Astrocyte of the cerebellum (primary cell): Measurements from ENCODE around the gene LAMA2.

Experiments used
- DNase-seq: peaks from one replicate; pipeline ENCODE4 v3.0.0-alpha.2; 2011; ENCODE audit warnings: low read depth
- H3K4me3 ChIP-seq: 2 replicates; pipeline ENCODE4 v1.5.1; 2011; ENCODE audit warnings: mild to moderate bottlenecking, low read depth, low read length, moderate library complexity
- in situ Hi-C: cut with HindIII; loops from 2 replicates; pipeline ENCODE4 v1.10.0; 2017; ENCODE audit warnings: low sequenced_read_pairs
- TF ChIP-seq, protein P1 (sequence below): IDR thresholded peaks from 2 replicates; pipeline ENCODE4 v1.5.1; 2012; ENCODE audit warnings: low read length, low read depth, moderate library complexity, mild to moderate bottlenecking; ENCODE audit errors: missing control alignments

Gene LAMA2

DNA sequence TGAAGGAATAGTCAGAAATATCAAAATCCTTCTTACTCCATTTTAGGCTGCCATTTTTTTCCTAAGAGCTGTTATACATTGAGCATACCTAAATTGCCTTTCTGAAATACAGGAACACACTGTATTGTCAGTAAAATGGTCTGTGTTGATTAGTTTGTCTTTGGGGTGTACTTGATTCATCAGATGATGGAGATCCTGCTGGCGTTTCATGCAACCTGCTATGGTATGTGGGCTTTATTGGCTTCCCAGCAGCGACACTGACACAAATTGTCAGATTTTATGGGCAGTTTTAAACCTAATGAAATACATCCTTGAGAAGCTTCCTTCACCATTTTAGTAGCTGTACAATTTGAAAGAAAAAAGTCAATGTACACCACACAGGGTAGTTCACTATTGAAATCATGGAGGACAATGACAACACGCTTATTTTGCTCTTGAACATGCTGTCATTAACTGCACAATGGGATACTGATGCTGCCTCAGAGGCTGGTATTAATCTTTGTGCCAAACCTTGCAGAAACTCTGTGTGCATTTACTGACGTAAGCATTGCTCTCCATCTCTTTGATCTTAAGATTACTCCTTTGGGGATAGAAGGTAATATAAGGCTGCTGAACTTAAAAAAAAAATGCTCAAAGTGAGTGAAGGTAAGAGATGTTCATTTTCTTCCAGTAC is 124.9 kb downstream of the LAMA2 start:
- no peak for DNase-seq
- TF ChIP-seq, protein P1, sequence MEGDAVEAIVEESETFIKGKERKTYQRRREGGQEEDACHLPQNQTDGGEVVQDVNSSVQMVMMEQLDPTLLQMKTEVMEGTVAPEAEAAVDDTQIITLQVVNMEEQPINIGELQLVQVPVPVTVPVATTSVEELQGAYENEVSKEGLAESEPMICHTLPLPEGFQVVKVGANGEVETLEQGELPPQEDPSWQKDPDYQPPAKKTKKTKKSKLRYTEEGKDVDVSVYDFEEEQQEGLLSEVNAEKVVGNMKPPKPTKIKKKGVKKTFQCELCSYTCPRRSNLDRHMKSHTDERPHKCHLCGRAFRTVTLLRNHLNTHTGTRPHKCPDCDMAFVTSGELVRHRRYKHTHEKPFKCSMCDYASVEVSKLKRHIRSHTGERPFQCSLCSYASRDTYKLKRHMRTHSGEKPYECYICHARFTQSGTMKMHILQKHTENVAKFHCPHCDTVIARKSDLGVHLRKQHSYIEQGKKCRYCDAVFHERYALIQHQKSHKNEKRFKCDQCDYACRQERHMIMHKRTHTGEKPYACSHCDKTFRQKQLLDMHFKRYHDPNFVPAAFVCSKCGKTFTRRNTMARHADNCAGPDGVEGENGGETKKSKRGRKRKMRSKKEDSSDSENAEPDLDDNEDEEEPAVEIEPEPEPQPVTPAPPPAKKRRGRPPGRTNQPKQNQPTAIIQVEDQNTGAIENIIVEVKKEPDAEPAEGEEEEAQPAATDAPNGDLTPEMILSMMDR, result no peak
- no peak overlapping the region for H3K4me3 ChIP-seq
- in situ Hi-C loops, result no loop called here

DNA sequence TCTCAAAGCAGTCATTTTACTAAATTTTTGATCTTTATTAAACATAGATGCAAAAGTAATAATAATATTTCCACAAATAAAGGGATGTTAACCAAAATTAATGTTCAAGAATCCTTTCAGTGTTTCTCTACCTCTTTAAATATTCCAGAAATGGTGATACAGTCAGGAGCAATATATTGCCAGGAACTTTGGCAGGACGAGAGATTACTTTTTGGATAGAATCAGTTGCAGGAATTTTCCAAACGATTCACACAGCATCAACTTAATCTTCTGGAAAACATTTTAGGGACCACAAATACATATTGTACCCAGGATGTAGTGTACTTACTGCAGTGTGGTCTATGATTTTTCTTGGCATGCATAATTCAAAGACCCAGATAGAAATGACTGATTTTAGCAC is 125.7 kb downstream of the LAMA2 start:
- H3K4me3 ChIP-seq, result no peak overlapping the region
- DNase-seq, result no peak
- TF ChIP-seq, protein P1, result no peak
- in situ Hi-C loops, result no loop called here

DNA sequence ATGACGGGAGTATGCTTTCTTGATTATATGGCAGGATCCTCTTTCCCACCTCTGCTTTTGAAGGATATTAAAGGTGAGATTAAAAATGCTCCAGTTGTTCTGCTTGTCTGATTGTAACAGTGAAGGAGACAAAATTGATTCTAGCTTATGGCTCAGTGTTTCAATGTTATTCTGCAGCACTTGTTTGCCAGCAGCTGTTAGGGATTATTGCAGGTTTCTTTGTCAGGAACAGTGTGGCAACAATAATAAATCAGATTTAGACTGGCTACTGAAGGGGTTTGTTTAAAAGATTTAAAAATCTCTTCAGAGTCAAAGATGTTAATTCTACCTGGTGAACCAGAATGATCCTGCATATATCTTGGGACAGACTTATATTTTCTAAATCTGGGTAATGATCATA is 126.9 kb downstream of the LAMA2 start:
- H3K4me3 ChIP-seq, result no peak overlapping the region
- in situ Hi-C loops, result no loop called here
- DNase-seq, result no peak
- TF ChIP-seq, protein P1, result no peak

DNA sequence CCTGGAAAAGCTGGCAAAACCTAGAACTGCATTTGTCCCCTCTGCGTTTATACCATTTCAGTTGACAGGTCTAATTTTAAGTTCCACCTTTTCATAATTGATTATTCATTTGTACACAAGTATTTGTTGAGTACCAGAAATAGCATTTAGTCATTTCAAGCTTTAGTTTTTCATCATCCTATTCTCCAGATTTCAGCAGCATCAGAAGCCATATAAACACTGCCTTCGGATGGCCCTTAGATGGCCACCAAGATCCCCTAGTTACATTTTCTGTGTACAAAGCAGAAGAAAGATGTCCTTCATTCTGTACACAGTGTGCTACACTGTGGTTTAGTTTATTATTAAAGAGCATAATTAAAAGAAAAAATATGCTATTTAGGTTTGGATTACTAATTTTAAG is 131.4 kb downstream of the LAMA2 start:
- DNase-seq, result no peak
- in situ Hi-C loops, result no loop called here
- no peak overlapping the region for H3K4me3 ChIP-seq
- TF ChIP-seq, protein P1, result no peak

DNA sequence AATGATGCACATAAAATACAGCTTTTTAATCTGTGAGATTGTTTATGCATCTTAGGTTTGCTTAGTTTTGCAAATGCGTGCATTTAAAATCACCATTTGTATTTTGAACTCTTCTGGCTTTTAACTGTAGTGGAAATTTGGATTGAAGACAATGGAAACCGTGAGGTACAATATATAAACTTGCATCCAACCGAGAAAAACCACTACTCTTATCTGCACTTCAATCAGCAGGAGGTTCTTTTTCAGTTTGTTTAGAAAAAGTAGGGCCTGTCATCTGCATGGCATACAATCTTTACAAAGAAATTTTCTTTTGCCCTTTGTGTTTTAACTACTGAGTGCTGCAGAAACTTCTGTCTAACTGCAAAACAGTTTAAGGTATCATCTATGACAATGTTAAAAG is 132.8 kb downstream of the LAMA2 start:
- TF ChIP-seq, protein P1, result no peak
- DNase-seq, result no peak
- in situ Hi-C loops, result no loop called here
- H3K4me3 ChIP-seq, result no peak overlapping the region

DNA sequence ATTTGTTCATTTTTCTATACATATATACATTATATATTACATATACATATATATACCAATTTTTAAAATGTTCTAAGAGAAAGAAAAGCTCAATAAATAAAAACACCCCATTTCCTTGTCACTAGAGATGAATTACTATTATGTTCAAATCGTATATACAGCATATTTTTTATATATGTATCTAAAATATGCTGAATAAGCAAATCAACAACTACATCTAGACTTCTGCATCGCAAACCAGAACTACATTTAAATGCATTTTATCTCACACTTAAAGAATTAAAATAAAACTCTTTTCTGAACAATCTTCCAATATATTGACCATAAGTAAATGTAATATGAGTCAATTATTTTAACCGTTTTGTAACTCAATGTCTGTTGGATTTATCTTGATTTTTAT is 133.9 kb downstream of the LAMA2 start:
- TF ChIP-seq, protein P1, result no peak

More for the DNA sequence above, 133.9 kb downstream of the LAMA2 start:
- in situ Hi-C loops, result no loop called here
- no peak overlapping the region for H3K4me3 ChIP-seq
- no peak for DNase-seq
